ENCODE measurements around the gene POLR2H. TPM values are rescaled to one million over a fixed set of nuclear protein-coding genes. Genes with fewer than 3 reads are reported as not detected.

The POLR2H gene
- total RNA-seq, 1 donor from 2014 or later: 24.3 TPM

- peak; percentile 96 for DNase-seq
- Histone ChIP-seq H3K4me1 (peaks cover 47% of the 10 kb centered on the region), H3K27ac (replicated peaks) (peak overlapping the region; percentile 100), H3K27me3 (ENCODE audit: low read depth) (no peaks in the 10 kb centered on the region), H3K4me3 (peak overlapping the region; percentile 97), H3K36me3 (peaks cover 25% of the 10 kb centered on the region), H3K9me3 (replicated peaks) (no peaks in the 10 kb centered on the region)
- TF ChIP-seq CTCF (IDR thresholded peaks at IDR 0.05; ENCODE audit: borderline replicate concordance): peak; percentile 66
- intact Hi-C loops (cut with micrococcal nuclease): no loop called here
Observed at GRCh38 chr3:184362668-184363546, 1.4 kb downstream of the POLR2H start.

- Histone ChIP-seq H3K36me3 (peaks cover 31% of the 10 kb centered on the region), H3K4me1 (peaks cover 47% of the 10 kb centered on the region), H3K4me3 (no peak overlapping the region), H3K9me3 (replicated peaks) (no peaks in the 10 kb centered on the region), H3K27me3 (ENCODE audit: low read depth) (no peaks in the 10 kb centered on the region), H3K27ac (replicated peaks) (no peak overlapping the region)
- DNase-seq: no peak
- TF ChIP-seq CTCF (IDR thresholded peaks at IDR 0.05; ENCODE audit: borderline replicate concordance): no peak
- intact Hi-C loops (cut with micrococcal nuclease): no loop called here
Observed at GRCh38 chr3:184366619-184367289, 5.2 kb downstream of the POLR2H start.

GRCh38 chr3:184368116-184368515, 6.6 kb downstream of the POLR2H start:
- Histone ChIP-seq H3K4me3 (no peak overlapping the region), H3K27me3 (ENCODE audit: low read depth) (no peaks in the 10 kb centered on the region), H3K27ac (replicated peaks) (no peak overlapping the region), H3K36me3 (peaks cover 31% of the 10 kb centered on the region), H3K4me1 (peaks cover 42% of the 10 kb centered on the region), H3K9me3 (replicated peaks) (no peaks in the 10 kb centered on the region)
- DNase-seq: no peak
- TF ChIP-seq CTCF (IDR thresholded peaks at IDR 0.05; ENCODE audit: borderline replicate concordance): no peak
- intact Hi-C loops (cut with micrococcal nuclease): no loop called here

GRCh38 chr3:184368586-184369183, 7.2 kb downstream of the POLR2H start:
- peaks cover 31% of the 10 kb centered on the region for H3K36me3 ChIP-seq
- intact Hi-C loops (cut with micrococcal nuclease): no loop called here
- no peak for TF ChIP-seq CTCF (IDR thresholded peaks at IDR 0.05; ENCODE audit: borderline replicate concordance)
- H3K4me3 ChIP-seq: no peak overlapping the region
- peaks cover 36% of the 10 kb centered on the region for H3K4me1 ChIP-seq
- no peak for DNase-seq
- H3K9me3 ChIP-seq (replicated peaks): no peaks in the 10 kb centered on the region
- no peaks in the 10 kb centered on the region for H3K27me3 ChIP-seq (ENCODE audit: low read depth)
- peak overlapping the region; percentile 48 for H3K27ac ChIP-seq (replicated peaks)

GRCh38 chr3:184371570-184372018, 10.1 kb downstream of the POLR2H start:
- intact Hi-C loops (cut with micrococcal nuclease): loop anchor here (5.0 kb wide), 1 partner anchor 171 kb away; no protein-coding TSS in a partner anchor
- peaks cover 28% of the 10 kb centered on the region for H3K27me3 ChIP-seq (ENCODE audit: low read depth)
- no peak overlapping the region for H3K27ac ChIP-seq (replicated peaks)
- H3K9me3 ChIP-seq (replicated peaks): no peaks in the 10 kb centered on the region
- peaks cover 20% of the 10 kb centered on the region for H3K36me3 ChIP-seq
- peak; percentile 71 for DNase-seq
- TF ChIP-seq CTCF (IDR thresholded peaks at IDR 0.05; ENCODE audit: borderline replicate concordance): peak; percentile 95
- peaks cover 24% of the 10 kb centered on the region for H3K4me1 ChIP-seq
- no peak overlapping the region for H3K4me3 ChIP-seq
